Measurements from ENCODE around the gene SEMA3D. TPM values are rescaled to one million over a fixed set of nuclear protein-coding genes. Genes with fewer than 3 reads are reported as not detected.

Gene SEMA3D
- total and polyA plus RNA-seq, 4 donors, result 0.18 to 1.2 (median 0.72) TPM

DNA sequence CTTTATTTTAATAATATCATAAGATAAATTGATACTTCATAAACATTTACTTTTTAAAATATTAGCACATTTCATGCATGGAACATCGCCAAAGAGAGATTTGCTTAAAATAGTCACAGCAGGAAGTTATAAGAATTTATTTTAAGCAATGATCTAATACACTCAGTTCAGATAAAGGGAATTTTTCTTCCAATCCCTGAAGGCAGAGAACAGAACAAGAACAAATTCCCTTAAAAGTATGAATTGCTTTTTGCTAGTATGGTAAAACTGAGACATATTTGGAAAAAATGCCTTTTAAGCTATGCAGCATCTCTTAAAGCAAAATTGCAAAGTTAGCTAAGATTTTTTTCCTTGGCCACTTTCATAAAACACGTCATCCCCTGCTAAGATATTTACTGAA is 91.0 kb downstream of the SEMA3D start:
- WGBS, result 64% methylated on average over 2 of the region's 2 CpGs
- DNase-seq (ENCODE audit: low spot score), result no peak
- Histone ChIP-seq H3K9ac (ENCODE audit: low read depth in 1 of 2, low read length in 2 of 2) (no peak overlapping the region), H3K4me3 (ENCODE audit: low read depth in 1 of 3, low read length in 3 of 3) (no peak overlapping the region), H3K9me3 (ENCODE audit: control insufficient read depth in 4 of 4, low read length in 3 of 4) (no peaks in the 10 kb centered on the region), H3K4me1 (ENCODE audit: control insufficient read depth in 4 of 4, insufficient read depth in 4 of 4, low read length in 3 of 4) (no peaks in the 10 kb centered on the region), H3K27ac (ENCODE audit: low read depth in 1 of 2, low read length in 2 of 2) (no peak overlapping the region), H3K36me3 (ENCODE audit: control insufficient read depth in 4 of 4, insufficient read depth in 3 of 4, low read depth in 1 of 4, low read length in 3 of 4) (no peaks in the 10 kb centered on the region), H3K27me3 (ENCODE audit: control insufficient read depth in 4 of 4, insufficient read depth in 4 of 4, low read length in 3 of 4) (no peaks in the 10 kb centered on the region)
- TF ChIP-seq, protein P1, sequence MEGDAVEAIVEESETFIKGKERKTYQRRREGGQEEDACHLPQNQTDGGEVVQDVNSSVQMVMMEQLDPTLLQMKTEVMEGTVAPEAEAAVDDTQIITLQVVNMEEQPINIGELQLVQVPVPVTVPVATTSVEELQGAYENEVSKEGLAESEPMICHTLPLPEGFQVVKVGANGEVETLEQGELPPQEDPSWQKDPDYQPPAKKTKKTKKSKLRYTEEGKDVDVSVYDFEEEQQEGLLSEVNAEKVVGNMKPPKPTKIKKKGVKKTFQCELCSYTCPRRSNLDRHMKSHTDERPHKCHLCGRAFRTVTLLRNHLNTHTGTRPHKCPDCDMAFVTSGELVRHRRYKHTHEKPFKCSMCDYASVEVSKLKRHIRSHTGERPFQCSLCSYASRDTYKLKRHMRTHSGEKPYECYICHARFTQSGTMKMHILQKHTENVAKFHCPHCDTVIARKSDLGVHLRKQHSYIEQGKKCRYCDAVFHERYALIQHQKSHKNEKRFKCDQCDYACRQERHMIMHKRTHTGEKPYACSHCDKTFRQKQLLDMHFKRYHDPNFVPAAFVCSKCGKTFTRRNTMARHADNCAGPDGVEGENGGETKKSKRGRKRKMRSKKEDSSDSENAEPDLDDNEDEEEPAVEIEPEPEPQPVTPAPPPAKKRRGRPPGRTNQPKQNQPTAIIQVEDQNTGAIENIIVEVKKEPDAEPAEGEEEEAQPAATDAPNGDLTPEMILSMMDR (IDR thresholded peaks at IDR 0.05; ENCODE audit: low read depth, low read length, missing input control), result no peak
- TF ChIP-seq EGR1 (IDR thresholded peaks at IDR 0.05; ENCODE audit: low read depth in 2 of 2), result no peak
- no peak for TF ChIP-seq GABPA (IDR thresholded peaks at IDR 0.05 in 1 of 2, conservative IDR thresholded peaks at IDR 0.05 in 1 of 2)
- no peak for TF ChIP-seq HNF4A (conservative IDR thresholded peaks at IDR 0.05)
- no peak for TF ChIP-seq FOXA2 (IDR thresholded peaks at IDR 0.05)
- no peak for TF ChIP-seq JUND (IDR thresholded peaks at IDR 0.05)
- TF ChIP-seq RXRA (IDR thresholded peaks at IDR 0.05), result no peak
- TF ChIP-seq NR2F2 (IDR thresholded peaks at IDR 0.05), result no peak
- TF ChIP-seq, protein P2, sequence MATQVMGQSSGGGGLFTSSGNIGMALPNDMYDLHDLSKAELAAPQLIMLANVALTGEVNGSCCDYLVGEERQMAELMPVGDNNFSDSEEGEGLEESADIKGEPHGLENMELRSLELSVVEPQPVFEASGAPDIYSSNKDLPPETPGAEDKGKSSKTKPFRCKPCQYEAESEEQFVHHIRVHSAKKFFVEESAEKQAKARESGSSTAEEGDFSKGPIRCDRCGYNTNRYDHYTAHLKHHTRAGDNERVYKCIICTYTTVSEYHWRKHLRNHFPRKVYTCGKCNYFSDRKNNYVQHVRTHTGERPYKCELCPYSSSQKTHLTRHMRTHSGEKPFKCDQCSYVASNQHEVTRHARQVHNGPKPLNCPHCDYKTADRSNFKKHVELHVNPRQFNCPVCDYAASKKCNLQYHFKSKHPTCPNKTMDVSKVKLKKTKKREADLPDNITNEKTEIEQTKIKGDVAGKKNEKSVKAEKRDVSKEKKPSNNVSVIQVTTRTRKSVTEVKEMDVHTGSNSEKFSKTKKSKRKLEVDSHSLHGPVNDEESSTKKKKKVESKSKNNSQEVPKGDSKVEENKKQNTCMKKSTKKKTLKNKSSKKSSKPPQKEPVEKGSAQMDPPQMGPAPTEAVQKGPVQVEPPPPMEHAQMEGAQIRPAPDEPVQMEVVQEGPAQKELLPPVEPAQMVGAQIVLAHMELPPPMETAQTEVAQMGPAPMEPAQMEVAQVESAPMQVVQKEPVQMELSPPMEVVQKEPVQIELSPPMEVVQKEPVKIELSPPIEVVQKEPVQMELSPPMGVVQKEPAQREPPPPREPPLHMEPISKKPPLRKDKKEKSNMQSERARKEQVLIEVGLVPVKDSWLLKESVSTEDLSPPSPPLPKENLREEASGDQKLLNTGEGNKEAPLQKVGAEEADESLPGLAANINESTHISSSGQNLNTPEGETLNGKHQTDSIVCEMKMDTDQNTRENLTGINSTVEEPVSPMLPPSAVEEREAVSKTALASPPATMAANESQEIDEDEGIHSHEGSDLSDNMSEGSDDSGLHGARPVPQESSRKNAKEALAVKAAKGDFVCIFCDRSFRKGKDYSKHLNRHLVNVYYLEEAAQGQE (IDR thresholded peaks at IDR 0.05), result no peak
- no peak for TF ChIP-seq HNF4G (IDR thresholded peaks at IDR 0.05)
- TF ChIP-seq TAF1 (conservative IDR thresholded peaks at IDR 0.05), result no peak
- TF ChIP-seq, protein P3, sequence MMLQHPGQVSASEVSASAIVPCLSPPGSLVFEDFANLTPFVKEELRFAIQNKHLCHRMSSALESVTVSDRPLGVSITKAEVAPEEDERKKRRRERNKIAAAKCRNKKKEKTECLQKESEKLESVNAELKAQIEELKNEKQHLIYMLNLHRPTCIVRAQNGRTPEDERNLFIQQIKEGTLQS (IDR thresholded peaks at IDR 0.05), result no peak
- no peak for TF ChIP-seq RAD21 (IDR thresholded peaks at IDR 0.05)
- TF ChIP-seq YY1 (IDR thresholded peaks at IDR 0.05), result no peak
- no peak for TF ChIP-seq SP1 (IDR thresholded peaks at IDR 0.05)

DNA sequence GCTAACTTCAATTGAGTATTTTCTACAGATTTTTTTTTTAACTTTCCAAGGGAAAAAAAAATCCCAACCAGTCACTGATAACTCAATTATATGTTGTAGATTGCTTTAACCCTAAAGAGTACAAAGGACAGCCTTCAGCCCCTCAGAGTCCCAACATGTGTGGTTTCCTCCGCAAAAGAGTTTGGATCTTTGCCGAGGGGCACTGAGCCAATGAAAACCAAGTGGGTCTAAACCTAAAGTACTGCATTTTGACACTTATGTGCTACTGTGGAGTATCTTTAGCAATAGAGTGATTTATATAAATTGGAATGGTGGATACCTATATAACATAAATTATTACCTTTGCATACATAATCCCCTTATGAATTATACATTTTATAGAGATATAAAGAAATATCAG is 91.5 kb downstream of the SEMA3D start:
- no peak overlapping the region for H3K27ac ChIP-seq (ENCODE audit: low read depth in 1 of 2, low read length in 2 of 2)
- TF ChIP-seq RAD21 (IDR thresholded peaks at IDR 0.05) (no peak), FOXA2 (IDR thresholded peaks at IDR 0.05) (no peak)
- 79% methylated on average over 2 of the region's 2 CpGs for WGBS
- no peaks in the 10 kb centered on the region for H3K4me1 ChIP-seq (ENCODE audit: control insufficient read depth in 4 of 4, insufficient read depth in 4 of 4, low read length in 3 of 4)
- H3K4me3 ChIP-seq (ENCODE audit: low read depth in 1 of 3, low read length in 3 of 3), result no peak overlapping the region
- H3K9ac ChIP-seq (ENCODE audit: low read depth in 1 of 2, low read length in 2 of 2), result no peak overlapping the region
- DNase-seq (ENCODE audit: low spot score), result no peak
- H3K27me3 ChIP-seq (ENCODE audit: control insufficient read depth in 4 of 4, insufficient read depth in 4 of 4, low read length in 3 of 4), result no peaks in the 10 kb centered on the region
- no peaks in the 10 kb centered on the region for H3K9me3 ChIP-seq (ENCODE audit: control insufficient read depth in 4 of 4, low read length in 3 of 4)
- no peaks in the 10 kb centered on the region for H3K36me3 ChIP-seq (ENCODE audit: control insufficient read depth in 4 of 4, insufficient read depth in 3 of 4, low read depth in 1 of 4, low read length in 3 of 4)

Data from liver (tissue), 9 donors.